DMS153 (cell line): Measurements from ENCODE around the gene TMEM266.

Experiments
- DNase-seq: peaks from one replicate; lab custom pipeline; 2025; lab: John Stamatoyannopoulos, UW

The TMEM266 gene

DNA sequence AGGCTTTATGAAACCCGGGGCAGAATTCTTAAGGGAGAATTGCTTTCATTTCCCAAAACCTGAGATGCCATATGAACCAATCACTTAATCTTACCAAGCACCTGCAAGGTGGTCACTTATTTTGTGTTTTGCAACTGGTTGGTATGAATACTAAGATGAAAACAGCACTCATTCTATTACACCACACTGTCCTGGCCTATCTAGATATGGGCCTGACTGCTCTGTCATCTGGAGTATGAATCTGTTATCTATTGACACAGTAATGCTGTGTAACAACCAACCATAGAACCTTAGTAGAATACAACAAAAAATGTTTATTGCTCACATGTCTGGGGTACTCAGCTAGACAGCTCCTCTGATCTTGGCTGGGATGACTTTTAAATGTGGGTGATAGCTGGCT lies 74.8 kb downstream of the TMEM266 start:
- DNase-seq, result no peak

DNA sequence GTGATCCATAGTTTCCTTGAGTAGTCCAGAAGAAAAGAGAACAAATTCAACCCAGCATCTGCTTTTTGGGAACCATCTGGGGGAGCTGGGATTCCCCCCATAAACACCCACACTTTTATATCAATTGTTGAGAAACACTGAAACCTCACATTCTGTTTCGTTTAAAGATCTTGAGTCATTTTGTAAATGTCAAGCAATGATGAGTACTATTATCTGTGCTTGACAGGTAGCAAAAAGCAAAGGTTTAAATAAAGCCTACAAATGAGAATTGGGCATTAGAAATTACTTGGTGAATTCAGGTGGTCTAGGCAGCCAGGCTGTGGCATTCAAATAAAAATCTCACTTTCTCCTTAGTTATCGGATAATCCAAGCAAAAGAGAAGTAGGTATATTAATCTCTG lies 75.7 kb downstream of the TMEM266 start:
- no peak for DNase-seq

DNA sequence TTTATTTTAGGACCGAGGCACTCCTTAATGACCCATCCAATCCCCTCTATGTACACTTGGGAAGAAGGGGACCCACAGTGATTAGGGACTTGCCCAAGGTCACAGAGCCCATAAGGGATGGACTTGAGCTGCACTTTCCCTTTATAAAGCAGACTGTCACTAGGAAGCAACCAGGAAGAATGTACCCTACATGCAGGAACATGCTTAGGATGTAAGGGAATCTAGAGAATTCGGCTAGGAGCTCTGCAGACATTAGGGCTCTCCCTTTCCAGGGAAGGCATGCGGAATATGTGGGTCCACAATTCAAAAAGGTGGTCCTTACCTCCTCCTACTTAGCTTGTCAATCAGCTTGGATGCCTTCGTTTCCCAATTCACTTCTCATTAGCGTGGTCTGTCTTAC lies 78.7 kb downstream of the TMEM266 start:
- DNase-seq, result no peak

DNA sequence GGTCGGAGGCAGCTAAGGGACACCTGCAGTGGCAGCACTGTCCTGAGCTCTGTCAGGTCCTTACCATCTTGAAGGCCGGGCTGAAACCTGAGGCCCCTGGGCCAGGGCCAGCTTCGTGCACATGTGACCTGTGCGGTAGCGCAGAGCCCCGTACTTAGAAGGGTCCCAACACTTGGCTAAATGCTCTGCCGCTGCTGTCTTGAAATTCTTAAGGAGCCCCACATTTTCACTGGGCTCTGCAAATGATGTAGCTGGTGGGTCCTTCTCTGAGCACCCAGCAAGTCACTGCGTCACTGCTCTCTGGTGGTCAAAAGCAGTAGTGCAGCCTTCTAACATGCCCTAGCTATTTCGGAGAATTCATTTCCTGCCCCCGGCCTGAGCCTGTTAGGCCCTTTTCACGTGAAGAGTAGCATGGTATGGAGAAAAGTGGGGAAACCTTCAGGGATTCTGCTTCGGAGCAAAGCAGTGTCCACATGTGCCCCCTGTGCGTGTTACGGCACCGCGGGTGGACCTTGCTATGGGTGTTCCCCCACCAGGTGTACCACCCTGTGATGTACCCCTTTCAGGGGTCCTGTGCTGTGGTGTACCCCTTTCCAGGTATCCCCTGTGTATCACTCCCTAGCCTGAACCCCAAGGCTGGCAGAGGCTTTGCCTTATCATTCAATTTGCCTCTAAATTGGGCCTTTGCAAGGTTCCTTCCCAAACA lies 79.7 kb downstream of the TMEM266 start:
- DNase-seq, result peak; percentile 16

DNA sequence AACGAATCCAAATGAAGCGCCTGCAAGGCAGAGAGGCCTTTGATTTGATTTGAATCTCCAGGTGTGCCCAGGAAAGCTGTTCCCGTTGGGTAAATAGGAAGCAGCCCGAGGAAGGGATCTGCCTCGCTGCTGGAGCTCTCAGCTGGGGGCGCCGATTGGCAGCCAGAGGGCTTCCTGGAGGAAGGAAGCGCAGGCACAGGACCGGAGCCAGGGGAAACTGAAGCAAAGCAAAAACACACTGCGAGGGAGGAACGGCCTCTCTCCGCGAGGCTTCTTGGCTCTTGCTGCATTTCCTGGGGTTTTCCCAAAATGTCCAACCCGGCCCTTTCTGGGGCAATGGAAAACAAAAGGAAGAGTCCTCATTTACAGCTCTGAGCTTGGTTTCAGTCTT lies 80.3 kb downstream of the TMEM266 start:
- DNase-seq, result no peak

DNA sequence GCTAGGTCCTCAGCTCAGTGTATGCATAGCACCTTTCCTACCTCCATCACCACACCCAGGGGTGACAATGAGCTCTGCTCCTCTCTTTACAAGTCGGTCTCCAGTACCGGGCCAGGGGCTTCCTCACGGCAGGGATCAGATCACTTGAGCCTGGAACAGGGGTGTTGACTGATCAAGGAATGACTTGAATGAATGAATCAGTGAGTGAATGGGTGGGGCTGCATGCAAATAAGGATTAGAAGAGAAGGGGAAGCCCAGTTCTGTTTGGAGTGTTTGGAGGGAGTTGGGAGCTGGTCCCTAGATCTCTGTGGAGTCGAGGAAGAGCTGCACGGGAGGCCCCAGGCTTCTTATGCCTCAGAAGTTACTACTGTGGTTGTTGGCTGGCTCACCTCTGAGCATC lies 87.0 kb downstream of the TMEM266 start:
- no peak for DNase-seq

DNA sequence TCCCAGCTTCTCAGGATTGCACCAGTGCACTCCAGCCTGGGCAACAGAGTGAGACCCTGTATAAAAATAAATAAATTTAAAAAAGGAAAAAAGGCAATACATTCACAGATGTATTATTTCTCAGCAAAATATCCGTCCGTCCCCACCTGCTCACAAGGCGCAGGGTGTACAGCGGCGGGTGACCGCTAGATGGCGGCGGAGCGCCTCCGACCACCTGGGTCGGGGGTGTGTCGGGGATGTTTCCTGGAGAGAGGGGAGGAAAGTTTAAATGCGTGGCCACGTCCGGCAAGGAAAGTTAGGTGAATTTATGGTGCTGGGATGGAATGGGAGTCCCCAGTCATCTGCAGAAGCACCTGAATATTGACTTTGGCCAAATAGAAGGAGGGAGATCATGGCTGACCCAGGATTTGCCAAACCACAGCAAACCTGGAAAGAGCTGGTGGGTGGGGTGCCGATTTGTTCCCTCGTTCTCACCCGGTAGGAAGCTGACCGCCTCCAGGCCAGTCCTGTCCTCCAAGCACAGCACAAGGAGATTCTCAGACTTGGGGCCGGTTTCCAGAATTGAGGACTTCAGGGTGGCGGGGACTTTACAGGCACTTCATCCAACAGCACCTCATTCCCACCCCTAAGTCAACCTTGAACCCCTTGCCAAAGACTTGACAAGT lies 88.3 kb downstream of the TMEM266 start:
- no peak for DNase-seq

DNA sequence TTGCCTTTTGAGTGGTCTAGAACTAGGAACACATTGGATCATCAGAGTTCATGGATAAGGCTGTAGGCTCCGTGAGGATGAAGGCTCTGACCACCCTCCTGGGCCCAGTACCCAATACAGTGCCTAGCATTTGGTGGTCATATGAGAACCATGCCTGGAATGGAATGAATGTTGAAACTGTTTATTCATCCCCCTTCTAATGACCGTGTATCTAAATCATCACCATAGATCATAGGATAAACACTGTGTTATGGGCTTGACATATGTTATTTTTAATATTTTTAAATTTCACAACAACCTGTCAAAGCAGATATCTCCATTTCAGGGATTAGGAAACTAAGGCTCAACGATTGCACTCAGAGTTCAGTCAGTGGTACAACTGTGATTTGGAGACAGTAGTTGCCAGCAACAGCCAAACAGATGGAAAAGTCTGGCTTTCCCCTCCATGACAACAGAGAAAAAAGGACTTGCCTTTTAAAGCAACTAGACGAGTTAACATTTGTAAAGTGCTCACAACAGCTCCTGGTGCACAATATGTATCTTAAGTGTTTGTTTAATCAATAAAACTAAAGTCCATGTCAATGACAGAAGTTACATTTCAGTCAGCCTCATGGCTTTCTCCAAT lies 89.6 kb downstream of the TMEM266 start:
- DNase-seq, result no peak

DNA sequence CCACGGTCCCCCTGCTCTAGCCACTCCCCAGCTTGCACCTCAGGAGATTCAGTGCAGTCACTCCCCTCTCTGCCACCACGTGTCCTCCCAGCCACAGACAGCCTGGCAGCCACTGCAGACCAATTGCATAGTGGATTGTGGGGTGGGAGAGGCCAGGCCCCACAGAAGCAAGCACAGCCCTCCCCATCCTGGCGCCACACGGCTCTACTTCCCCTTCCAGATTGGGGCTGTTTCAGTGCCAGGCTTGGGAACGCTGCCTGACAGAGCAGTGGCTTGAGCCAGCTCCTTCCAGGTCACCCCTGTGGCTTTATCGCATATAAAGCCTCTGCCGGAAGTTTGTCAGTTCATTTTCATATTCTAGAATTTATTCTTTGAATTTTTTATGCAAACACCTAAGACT lies 90.7 kb downstream of the TMEM266 start:
- no peak for DNase-seq

DNA sequence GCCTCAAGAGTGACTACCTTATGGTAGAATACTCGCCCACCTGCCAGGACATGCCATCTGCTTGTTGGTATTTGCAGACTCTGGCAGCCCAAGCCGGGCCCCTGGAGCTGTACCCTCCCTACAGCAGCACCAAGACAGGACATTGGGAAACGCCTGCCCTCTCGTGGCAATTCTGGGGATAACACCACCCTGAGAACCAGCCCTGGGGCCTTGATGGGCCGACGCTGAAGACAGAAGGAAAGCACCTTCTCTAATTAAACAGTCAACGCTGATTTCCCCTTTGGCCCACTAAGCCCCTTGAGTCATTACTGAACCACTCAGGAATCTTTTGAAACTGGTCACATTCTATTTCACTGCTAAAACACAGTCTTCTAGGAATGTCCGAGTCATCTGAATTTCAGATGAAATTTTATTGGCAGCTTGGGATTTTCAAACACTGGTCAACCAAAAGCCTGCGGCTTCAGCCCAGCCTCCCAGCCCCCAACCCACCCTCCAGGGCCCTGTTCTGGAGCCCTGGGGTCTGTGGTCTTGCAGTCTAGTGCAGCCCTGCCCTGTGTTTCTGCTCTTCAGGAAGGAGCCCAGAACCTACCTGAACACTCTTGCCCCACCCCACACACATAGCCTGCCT lies 91.3 kb downstream of the TMEM266 start:
- no peak for DNase-seq

DNA sequence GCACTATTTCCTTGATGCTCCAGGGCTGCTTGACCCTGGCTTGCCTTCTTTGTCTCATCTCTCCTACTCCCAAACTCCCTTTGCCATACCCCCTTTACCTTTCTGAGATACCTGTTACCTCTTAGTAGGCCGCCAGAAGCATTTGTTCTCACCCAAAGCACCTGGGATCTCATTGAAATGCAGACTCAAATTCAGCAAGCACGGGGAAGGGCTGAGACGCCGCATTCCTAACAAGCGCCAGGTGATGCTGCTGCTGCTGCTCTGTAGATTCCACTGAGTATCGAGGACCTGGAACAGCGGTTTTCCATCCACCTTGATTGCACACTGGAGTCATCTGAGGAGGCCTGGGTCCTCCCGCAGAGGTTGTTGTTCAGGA lies 91.8 kb downstream of the TMEM266 start:
- no peak for DNase-seq

DNA sequence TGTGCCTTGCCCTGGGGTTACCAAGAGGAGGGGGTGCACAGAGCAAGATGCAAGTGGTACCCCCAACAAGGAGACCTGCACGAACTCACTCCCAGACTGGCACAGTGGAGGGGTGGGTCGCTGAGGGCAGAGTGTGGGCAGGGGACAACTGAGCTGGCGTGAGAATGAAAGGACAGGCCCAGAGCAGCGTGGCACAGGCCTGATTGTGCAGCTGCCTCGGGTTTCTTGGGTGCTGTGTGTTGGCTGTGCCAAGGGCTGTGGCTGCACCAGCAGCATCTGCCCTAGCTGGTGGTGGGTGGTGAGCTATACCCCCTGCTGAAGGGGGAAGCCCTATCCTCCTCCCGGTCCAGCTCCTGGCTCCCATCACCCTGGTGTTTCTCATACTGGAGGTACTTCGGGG lies 92.4 kb downstream of the TMEM266 start:
- no peak for DNase-seq

DNA sequence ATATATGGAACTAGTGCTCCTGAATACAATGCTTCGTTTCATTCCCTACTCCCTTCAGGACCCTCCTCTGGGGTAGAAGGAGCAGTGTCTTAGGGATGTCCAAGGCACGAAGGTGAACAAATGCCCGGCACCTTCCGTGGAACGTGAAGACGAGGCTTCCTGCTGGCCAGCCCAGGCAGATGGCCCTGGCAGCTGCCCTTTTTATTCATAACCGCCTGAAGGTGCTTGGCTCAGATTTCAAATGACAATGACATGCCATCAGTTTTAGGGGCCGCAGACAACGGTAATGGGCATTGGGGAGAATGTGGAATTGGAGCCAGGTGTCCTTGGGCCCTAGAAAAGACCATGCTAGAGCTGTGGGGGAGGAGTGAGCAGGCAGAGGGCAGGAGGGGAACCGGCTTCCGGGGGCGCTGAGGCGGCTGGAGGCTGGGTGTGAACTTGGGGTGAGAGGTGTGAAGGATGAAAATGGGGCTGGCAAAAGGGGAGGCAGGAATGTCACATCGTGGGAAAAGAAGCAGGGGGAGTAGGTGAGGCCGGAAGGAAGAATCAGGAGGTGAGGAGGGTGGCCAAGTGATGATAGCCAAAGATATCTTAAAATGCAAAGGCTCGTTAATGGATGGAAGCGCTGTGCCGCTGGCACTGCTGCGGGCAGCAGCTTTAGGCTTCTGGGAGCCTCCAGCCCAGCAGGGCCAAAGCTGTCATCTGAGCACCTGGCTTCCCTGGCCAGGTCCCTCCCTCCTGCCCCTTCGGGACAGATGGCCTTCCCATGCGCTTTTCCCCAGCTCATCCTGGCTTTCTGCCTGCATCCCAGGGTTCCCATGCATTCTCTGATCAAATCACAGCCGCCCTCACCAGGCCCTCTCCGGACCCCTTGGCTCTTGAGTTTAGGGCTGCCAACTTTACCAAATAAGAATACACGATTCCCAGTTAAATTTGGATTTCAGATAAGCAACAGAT lies 93.7 kb downstream of the TMEM266 start:
- no peak for DNase-seq

DNA sequence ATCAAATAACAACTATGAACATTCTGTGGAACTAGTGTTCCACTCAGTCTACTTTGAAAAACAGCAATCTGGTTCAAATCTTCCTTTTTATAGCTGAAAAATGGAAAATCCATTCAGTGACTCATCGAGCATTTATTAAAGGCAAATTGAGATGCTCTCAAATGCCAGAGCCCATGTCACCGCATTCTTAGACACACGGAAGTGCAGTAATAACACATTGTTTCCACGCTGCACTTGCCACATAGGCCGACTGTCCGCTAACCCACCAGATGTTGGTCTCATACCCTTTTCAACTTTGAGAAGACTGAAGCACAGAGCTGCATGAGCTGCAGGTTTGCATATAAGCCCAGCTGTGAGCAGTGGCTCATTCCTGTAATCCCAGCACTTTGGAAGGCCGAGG lies 95.9 kb downstream of the TMEM266 start:
- no peak for DNase-seq

DNA sequence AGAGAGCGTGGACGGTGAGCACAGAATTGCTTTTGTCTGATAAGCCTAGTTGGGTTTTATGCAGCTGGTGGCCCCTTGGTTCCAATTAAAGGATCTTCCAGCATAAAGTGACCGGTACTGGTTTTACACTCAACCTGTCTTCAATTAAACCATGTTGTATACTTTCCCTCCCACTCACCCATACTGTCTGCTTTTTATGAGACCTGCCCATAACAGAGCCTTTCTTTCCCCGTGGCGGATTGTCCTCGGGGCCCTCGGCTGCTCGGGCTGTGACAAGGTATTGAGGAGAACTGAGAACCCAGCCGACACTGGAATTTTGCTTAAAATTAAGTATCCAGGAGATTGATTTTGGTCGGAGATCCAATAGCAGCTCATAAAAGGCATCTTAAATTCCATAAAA lies 98.4 kb downstream of the TMEM266 start:
- DNase-seq, result no peak

DNA sequence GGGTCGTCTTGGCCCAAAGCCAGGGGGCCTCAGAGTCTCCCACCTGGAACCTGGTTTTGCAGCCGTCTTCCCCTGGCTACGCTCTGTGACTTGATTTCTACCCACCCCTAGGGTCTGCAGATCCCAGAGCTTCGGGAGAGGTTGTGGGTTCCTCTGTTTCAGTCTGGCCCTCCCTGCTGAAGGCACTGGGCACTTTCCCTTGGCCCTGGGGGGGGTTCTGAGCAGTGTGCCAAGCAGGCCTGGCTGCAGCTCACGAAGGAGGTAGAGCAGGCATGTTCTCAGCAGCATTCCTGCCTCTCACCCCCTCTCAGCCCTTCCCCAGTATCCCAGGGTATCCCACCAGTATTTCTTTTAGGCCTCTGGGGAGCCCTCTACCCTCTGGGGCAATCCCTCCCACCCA lies 99.0 kb downstream of the TMEM266 start:
- DNase-seq, result no peak

DNA sequence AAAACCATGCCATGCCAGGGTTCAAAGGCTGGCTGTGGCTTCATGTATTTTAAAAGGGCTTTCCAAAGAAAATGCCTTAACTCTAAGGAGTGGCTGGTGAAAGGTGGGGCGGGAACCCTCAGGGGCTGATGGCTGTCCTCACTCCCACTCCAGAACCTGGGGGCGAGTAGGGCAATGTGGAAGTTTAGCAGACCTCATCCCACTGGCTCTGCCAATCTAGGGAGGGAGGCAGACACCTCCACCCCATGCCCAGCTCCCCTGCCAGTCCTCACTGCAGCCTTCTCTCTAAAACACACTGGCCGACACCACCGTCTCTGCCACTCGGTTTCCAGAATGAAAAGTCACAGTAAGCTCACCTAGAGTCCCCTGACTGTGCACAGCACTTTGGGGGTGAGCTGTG lies 99.5 kb downstream of the TMEM266 start:
- DNase-seq, result no peak

DNA sequence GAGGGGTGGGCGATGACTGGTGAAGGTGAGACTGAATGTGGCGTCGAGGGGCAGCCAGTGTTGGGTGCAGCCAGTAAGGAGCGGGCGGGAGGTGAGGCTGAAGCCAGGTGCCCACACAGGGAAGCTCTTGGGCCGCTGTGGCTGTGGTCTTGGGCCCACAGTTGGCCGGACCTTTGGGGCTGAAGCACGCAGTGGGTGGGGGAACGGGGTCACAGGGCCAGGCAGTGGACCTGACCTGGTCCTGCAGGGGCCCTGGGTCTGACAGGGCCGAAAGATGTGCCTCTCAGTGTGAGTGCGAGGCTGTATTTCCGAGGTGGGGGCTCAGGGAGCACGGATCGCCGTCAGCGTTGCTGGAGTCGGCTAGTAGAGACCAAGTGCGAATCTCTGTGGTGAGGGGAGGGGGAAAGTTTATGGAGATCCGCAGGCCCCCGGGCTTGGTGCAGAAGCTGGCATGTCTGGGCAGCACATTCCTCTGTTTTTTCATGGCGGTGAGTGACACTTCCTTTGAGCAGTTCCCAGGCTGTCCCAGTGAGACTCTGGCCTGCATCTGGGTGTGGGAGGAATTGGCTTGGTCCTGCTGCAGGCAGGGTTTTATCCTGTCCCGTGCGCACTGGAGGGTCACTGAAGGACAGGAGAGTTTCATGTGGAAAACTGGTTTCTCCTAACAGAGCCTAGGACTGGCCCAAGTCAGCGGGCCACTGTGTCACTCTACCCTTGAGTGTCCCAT lies 100.8 kb downstream of the TMEM266 start:
- DNase-seq, result no peak

DNA sequence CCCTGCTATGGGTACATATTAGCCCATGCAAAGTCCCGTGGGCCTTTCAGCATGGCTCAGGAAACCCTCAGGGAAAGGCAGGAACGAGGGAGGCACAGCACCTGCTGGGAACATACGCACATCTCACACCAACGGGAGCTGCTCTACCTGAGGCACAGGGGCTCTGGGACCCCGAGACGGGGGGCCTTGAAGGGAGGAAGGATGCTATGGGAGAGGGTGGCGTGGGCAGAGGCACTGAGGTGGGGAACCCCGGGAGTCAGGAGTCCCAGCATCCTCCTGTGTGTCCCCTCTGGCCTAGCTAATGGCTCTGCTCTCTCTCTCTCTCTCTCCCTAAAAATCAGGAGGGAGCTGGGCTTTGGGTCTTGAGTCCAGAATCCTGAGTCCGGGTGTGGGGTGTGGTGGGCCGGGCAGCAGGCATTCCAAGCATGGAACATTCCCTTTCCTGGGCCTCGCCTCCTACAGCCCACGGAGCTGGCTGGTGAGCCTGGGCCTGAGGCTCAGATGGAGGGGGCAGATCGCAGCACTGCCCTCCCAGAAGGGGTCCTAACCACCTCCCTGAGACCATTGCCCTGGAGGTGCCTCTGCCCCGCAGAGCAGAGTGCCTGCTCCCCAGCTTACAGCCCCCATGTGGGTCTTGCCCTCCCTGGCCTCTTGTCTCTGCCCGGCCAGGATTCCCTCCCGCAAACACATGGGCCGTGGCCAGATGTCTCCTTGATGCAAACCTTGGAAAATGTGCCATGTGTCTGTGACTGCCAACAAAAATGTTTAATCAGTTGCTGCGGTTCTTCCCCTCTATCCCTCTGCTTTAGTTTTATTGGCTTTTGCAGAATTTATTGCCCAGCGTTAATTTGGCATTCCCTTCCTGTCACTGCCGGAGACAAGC lies 101.6 kb downstream of the TMEM266 start:
- no peak for DNase-seq

DNA sequence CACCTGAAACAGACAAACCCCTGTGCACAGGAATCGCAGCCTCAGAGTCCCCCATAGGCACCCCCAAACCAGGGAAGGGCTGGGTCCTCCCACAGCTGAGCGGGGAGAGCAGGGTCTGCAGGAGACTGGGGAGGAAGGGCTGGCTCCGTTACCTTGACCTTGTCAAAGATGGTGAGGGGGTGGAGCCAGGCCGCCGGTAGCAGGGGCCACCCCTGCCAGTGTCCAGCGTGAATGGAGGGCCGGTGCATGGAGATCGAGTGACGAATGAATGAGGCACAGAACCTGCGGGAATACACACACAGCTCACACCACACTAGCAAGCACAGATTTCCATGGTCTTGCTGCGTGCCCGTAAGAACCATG lies 102.2 kb downstream of the TMEM266 start:
- DNase-seq, result no peak
